Mesenchymal stem cell (in vitro differentiated cells and primary cell): ENCODE results near the gene PLAAT1. TPM values are rescaled to one million over a fixed set of nuclear protein-coding genes. Genes with fewer than 3 reads are reported as not detected.

Experiments
- DNase-seq: peaks from one replicate; pipeline ENCODE4 v3.0.0-alpha.2; 2013
- H2AFZ ChIP-seq: one replicate; pipeline ENCODE4 v1.6.1; 2013; ENCODE audit warnings: low read depth, mild to moderate bottlenecking, control low read depth, inconsistent platforms, low read length, moderate library complexity
- H2AK5ac ChIP-seq: 2 replicates; pipeline ENCODE4 v1.6.1; 2013; ENCODE audit warnings: low read length, moderate library complexity, mild to moderate bottlenecking, inconsistent platforms; ENCODE audit not compliant: severe bottlenecking
- H2BK120ac ChIP-seq: one replicate; pipeline ENCODE4 v1.6.1; 2013; ENCODE audit warnings: low read depth, mild to moderate bottlenecking, inconsistent platforms, low read length, moderate library complexity
- H2BK12ac ChIP-seq, 2 experiments: one replicate each; pipeline ENCODE4 v1.6.1; 2013; ENCODE audit warnings: inconsistent platforms in 2 of 2, low read length in 2 of 2, mild to moderate bottlenecking in 2 of 2, moderate library complexity in 2 of 2, control low read depth in 1 of 2
- H2BK15ac ChIP-seq: one replicate; pipeline ENCODE4 v1.6.1; 2013; ENCODE audit warnings: mild to moderate bottlenecking, low read depth, inconsistent platforms; ENCODE audit not compliant: poor library complexity, severe bottlenecking
- H2BK5ac ChIP-seq: 2 replicates; pipeline ENCODE4 v1.6.1; 2013; ENCODE audit warnings: low read depth, mild to moderate bottlenecking, low read length, control low read depth, inconsistent platforms; ENCODE audit not compliant: poor library complexity, severe bottlenecking
- H3K14ac ChIP-seq, 2 experiments: one replicate each; pipeline ENCODE4 v1.6.1; 2013; ENCODE audit warnings: inconsistent platforms in 2 of 2, low read length in 2 of 2, control low read depth in 1 of 2, mild to moderate bottlenecking in 1 of 2, moderate library complexity in 1 of 2
- H3K18ac ChIP-seq, 2 experiments: one replicate each; pipeline ENCODE4 v1.6.1; 2013; ENCODE audit warnings: inconsistent platforms in 2 of 2, low read length in 2 of 2, control low read depth in 1 of 2, low read depth in 1 of 2, mild to moderate bottlenecking in 1 of 2
- H3K23ac ChIP-seq, 2 experiments: one replicate each; pipeline ENCODE4 v1.6.1; 2013; ENCODE audit warnings: inconsistent platforms in 2 of 2, low read length in 2 of 2, mild to moderate bottlenecking in 2 of 2, moderate library complexity in 2 of 2, control low read depth in 1 of 2
- H3K27ac ChIP-seq: 2 replicates; pipeline ENCODE4 v1.5.1; 2013; ENCODE audit warnings: mild to moderate bottlenecking, moderate library complexity, low read length, control low read depth, inconsistent platforms; ENCODE audit not compliant: poor library complexity, severe bottlenecking
- H3K27me3 ChIP-seq, 2 experiments: 2 replicates each; pipeline versions ENCODE4 v1.6.1 to v1.7.0; 2013; ENCODE audit warnings: low read length in 2 of 2, mild to moderate bottlenecking in 2 of 2, moderate library complexity in 2 of 2, control low read depth in 1 of 2, inconsistent platforms in 1 of 2; ENCODE audit not compliant: control insufficient read depth in 1 of 2, insufficient read depth in 1 of 2
- H3K36me3 ChIP-seq, 2 experiments: 2 replicates each; pipeline versions ENCODE4 v1.6.1 to v1.7.0; 2013; ENCODE audit warnings: low read length in 2 of 2, control low read depth in 1 of 2, inconsistent platforms in 1 of 2, low read depth in 1 of 2, mild to moderate bottlenecking in 1 of 2; ENCODE audit not compliant: insufficient read depth in 2 of 2, control insufficient read depth in 1 of 2
- H3K4ac ChIP-seq, 2 experiments: one replicate each; pipeline ENCODE4 v1.6.1; 2013; ENCODE audit warnings: inconsistent platforms in 2 of 2, low read length in 2 of 2, mild to moderate bottlenecking in 2 of 2, moderate library complexity in 2 of 2, control low read depth in 1 of 2, low read depth in 1 of 2
- H3K4me1 ChIP-seq: 2 replicates; pipeline ENCODE4 v1.6.1; 2013; ENCODE audit warnings: low read depth, low read length, control low read depth; ENCODE audit not compliant: control insufficient read depth, insufficient read depth
- H3K4me2 ChIP-seq: 2 replicates; pipeline ENCODE4 v1.6.1; 2013; ENCODE audit warnings: low read length, mild to moderate bottlenecking, inconsistent platforms; ENCODE audit not compliant: poor library complexity, severe bottlenecking
- H3K4me3 ChIP-seq, 2 experiments: 2 replicates each; pipeline versions ENCODE4 v1.5.1 to v1.7.0; 2013; ENCODE audit warnings: low read length in 2 of 2, mild to moderate bottlenecking in 2 of 2, control low read depth in 1 of 2, low read depth in 1 of 2; ENCODE audit not compliant: insufficient read depth in 1 of 2
- H3K79me1 ChIP-seq: replicated peaks from 2 replicates; pipeline ENCODE4 v1.6.1; 2013; ENCODE audit warnings: mild to moderate bottlenecking, control low read depth, low read length, inconsistent platforms; ENCODE audit not compliant: poor library complexity, severe bottlenecking
- H3K9ac ChIP-seq: 2 replicates; pipeline ENCODE4 v1.7.0; 2013; ENCODE audit warnings: mild to moderate bottlenecking, low read length, moderate library complexity
- H3K9me3 ChIP-seq: 2 replicates; pipeline ENCODE4 v1.7.0; 2013; ENCODE audit warnings: mild to moderate bottlenecking, low read length; ENCODE audit not compliant: control insufficient read depth
- H4K8ac ChIP-seq: one replicate; pipeline ENCODE4 v1.6.1; 2013; ENCODE audit warnings: inconsistent platforms, mild to moderate bottlenecking, low read length, moderate library complexity
- H4K91ac ChIP-seq: one replicate; pipeline ENCODE4 v1.6.1; 2013; ENCODE audit warnings: mild to moderate bottlenecking, low read length, inconsistent platforms
- WGBS: methylation state at CpG from one replicate; pipeline ENCODE4 v1.1.7; 2013; ENCODE audit warnings: mixed read lengths; 5-methylcytosine and 5-hydroxymethylcytosine counted together
- polyA plus RNA-seq, 2 experiments: library from polyadenylated mRNA; stranded (reverse); fragments of 200-250 nt; gene quantifications; one replicate each; pipeline ENCODE4 v1.2.3, GENCODE V29; 2013

Gene PLAAT1
- 0.50 TPM for polyA plus RNA-seq (2013, experiment 1 of 2)
- 0.37 TPM for polyA plus RNA-seq (2013, experiment 2 of 2)

- Histone ChIP-seq H3K18ac (peak within 1 kb of the TSS in 1 of 2 experiments; percentile 73), H3K27ac (no peak within 1 kb of the TSS), H4K91ac (no peak within 1 kb of the TSS), H2BK5ac (no peak within 1 kb of the TSS), H3K9me3 (no peaks in the 10 kb centered on the region), H2BK15ac (no peak within 1 kb of the TSS), H3K23ac (peak within 1 kb of the TSS in 1 of 2 experiments; percentile 89), H2AK5ac (no peak within 1 kb of the TSS), H3K4me3 (peak within 1 kb of the TSS; percentile 58 to 78), H3K27me3 (peaks cover 16 to 19% of the 10 kb centered on the region in 2 experiments), H2AFZ (peak within 1 kb of the TSS; percentile 86), H3K14ac (peak within 1 kb of the TSS in 1 of 2 experiments; percentile 71), H3K36me3 (no peaks in the 10 kb centered on the region), H3K4me2 (peak within 1 kb of the TSS; percentile 94), H3K4me1 (peaks cover 10% of the 10 kb centered on the region), H3K9ac (peak within 1 kb of the TSS; percentile 76), H3K79me1 (no peaks in the 10 kb centered on the region), H2BK120ac (no peak within 1 kb of the TSS), H3K4ac (no peak within 1 kb of the TSS), H2BK12ac (peak within 1 kb of the TSS in 1 of 2 experiments; percentile 94), H4K8ac (peak within 1 kb of the TSS; percentile 79)
- DNase-seq, result peak; percentile 63
- WGBS, result under 1% methylated on average over 62 of the region's 93 CpGs
Observed at GRCh38 chr3:193240850-193241706, at the start of gene PLAAT1. Gene PLAAT1, plus strand, starts transcription at chr3:193241222. Its CDS starts 14,429 bp downstream, at chr3:193255651.

GRCh38 chr3:193194371-193194770 lies 46.7 kb upstream of the PLAAT1 start:
- WGBS, result 23% methylated on average over 2 of the region's 3 CpGs
- Histone ChIP-seq H3K27ac (no peak overlapping the region), H2BK5ac (no peak overlapping the region), H4K8ac (no peak overlapping the region), H4K91ac (no peak overlapping the region), H3K4me2 (no peak overlapping the region), H2AK5ac (no peak overlapping the region), H3K4ac (no peak overlapping the region), H3K9me3 (no peaks in the 10 kb centered on the region), H3K18ac (no peak overlapping the region), H3K23ac (no peak overlapping the region), H2BK120ac (no peak overlapping the region), H2AFZ (no peak overlapping the region), H3K4me3 (no peak overlapping the region), H3K27me3 (peaks cover 0 to 7% of the 10 kb centered on the region in 2 experiments), H3K9ac (no peak overlapping the region), H2BK15ac (no peak overlapping the region), H2BK12ac (no peak overlapping the region), H3K4me1 (no peaks in the 10 kb centered on the region), H3K36me3 (no peaks in the 10 kb centered on the region), H3K14ac (no peak overlapping the region), H3K79me1 (no peaks in the 10 kb centered on the region)
- no peak for DNase-seq

GRCh38 chr3:193196746-193197145 lies 44.3 kb upstream of the PLAAT1 start:
- Histone ChIP-seq H4K8ac (no peak overlapping the region), H3K4ac (no peak overlapping the region), H3K14ac (no peak overlapping the region), H3K36me3 (no peaks in the 10 kb centered on the region), H3K23ac (no peak overlapping the region), H3K4me2 (no peak overlapping the region), H3K4me3 (no peak overlapping the region), H2BK12ac (no peak overlapping the region), H2BK120ac (no peak overlapping the region), H3K18ac (no peak overlapping the region), H4K91ac (no peak overlapping the region), H3K4me1 (no peaks in the 10 kb centered on the region), H2BK15ac (no peak overlapping the region), H2BK5ac (no peak overlapping the region), H3K79me1 (no peaks in the 10 kb centered on the region), H3K27ac (no peak overlapping the region), H2AK5ac (no peak overlapping the region), H2AFZ (no peak overlapping the region), H3K9me3 (no peaks in the 10 kb centered on the region), H3K9ac (no peak overlapping the region), H3K27me3 (peaks cover 0 to 6% of the 10 kb centered on the region in 2 experiments)
- WGBS, result 97% methylated on average over 2 of the region's 2 CpGs
- no peak for DNase-seq
